Endothelial cell of umbilical vein (primary cell): ENCODE data around the gene USP25. TPM values are rescaled to one million over a fixed set of nuclear protein-coding genes. Genes with fewer than 3 reads are reported as not detected.

Experiments
- BruUV-seq: library from RNA; stranded (reverse); fragments of 400-500 nt; replicated peaks from 2 replicates; lab custom pipeline; 2021; lab: Mats Ljungman, UMichigan
- CTCF ChIA-PET: fragments of 300-600, 350-600 bp; sonication (Branson Sonifier 250); formaldehyde crosslinking; loops from one replicate; lab custom pipeline; 2021; ENCODE audit warnings: antibody characterized with exemption, inconsistent platforms; lab: Charles Lee
- POLR2A ChIA-PET: fragments of 300-600, 350-600 bp; sonication (Branson Sonifier 250); formaldehyde crosslinking; loops from one replicate; lab custom pipeline; 2021; ENCODE audit warnings: antibody characterized with exemption, inconsistent platforms; lab: Charles Lee
- DNase-seq: peaks from one replicate; pipeline ENCODE4 v3.0.0-alpha.2; 2011; ENCODE audit warnings: low read depth, low spot score
- FAIRE-seq: peaks from 2 replicates; lab custom pipeline; 2011; peaks lifted over from hg19 to GRCh38; lab: Jason Lieb, UNC
- H2AFZ ChIP-seq: 2 replicates; pipeline ENCODE4 v1.6.0; 2012; ENCODE audit warnings: low read depth, low read length, control low read depth, inconsistent platforms
- H3K27ac ChIP-seq: 2 replicates; pipeline ENCODE4 v1.5.1; 2011; ENCODE audit warnings: low read depth, mild to moderate bottlenecking, control low read depth, low read length, moderate library complexity; ENCODE audit not compliant: insufficient read depth
- H3K27me3 ChIP-seq, 2 experiments: 2 replicates each; pipeline versions ENCODE4 v1.6.0 to v1.6.1; 2011; ENCODE audit warnings: low read length in 2 of 2, mixed read lengths in 1 of 2; ENCODE audit not compliant: control insufficient read depth in 2 of 2, insufficient read depth in 2 of 2
- H3K36me3 ChIP-seq, 2 experiments: 2 replicates in 1 of 2; 3 replicates in 1 of 2; pipeline ENCODE4 v1.5.1; 2011; ENCODE audit warnings: low read length in 2 of 2, mild to moderate bottlenecking in 1 of 2, moderate library complexity in 1 of 2; ENCODE audit not compliant: control insufficient read depth in 2 of 2, insufficient read depth in 2 of 2; ENCODE audit errors: extremely low read depth in 1 of 2
- H3K4me1 ChIP-seq: 3 replicates; pipeline ENCODE4 v1.5.1; 2011; ENCODE audit warnings: mild to moderate bottlenecking, low read length; ENCODE audit not compliant: control insufficient read depth, insufficient read depth; ENCODE audit errors: extremely low read depth
- H3K4me2 ChIP-seq: 2 replicates; pipeline ENCODE4 v1.6.1; 2011; ENCODE audit warnings: low read length, control low read depth, mixed read lengths; ENCODE audit not compliant: insufficient read depth
- H3K4me3 ChIP-seq, 3 experiments: fragments of 200-600 bp in 1 of 3; sonication (generic), shearing (Covaris generic) in 1 of 3; replicated peaks in 1 of 3; 2 replicates each; pipeline ENCODE4 v1.5.1; 2011 to 2016; ENCODE audit warnings: control low read depth in 3 of 3, low read length in 3 of 3, mild to moderate bottlenecking in 2 of 3, inconsistent platforms in 1 of 3, low read depth in 1 of 3, moderate library complexity in 1 of 3; ENCODE audit not compliant: insufficient read depth in 1 of 3
- H3K79me2 ChIP-seq: 2 replicates; pipeline ENCODE4 v1.6.0; 2012; ENCODE audit warnings: low read length, inconsistent platforms; ENCODE audit not compliant: control insufficient read depth, insufficient read depth
- H3K9ac ChIP-seq: replicated peaks from 2 replicates; pipeline ENCODE3; 2011; ENCODE audit warnings: low read length, control low read depth; ENCODE audit not compliant: insufficient read depth; ENCODE audit errors: extremely low read depth
- H3K9me1 ChIP-seq: replicated peaks from 3 replicates; pipeline ENCODE4 v1.6.0; 2011; ENCODE audit warnings: mild to moderate bottlenecking, low read length; ENCODE audit not compliant: control insufficient read depth, insufficient read depth; ENCODE audit errors: extremely low read depth
- H3K9me3 ChIP-seq: replicated peaks from 2 replicates; pipeline ENCODE4 v1.5.1; 2012; ENCODE audit warnings: low read length, inconsistent platforms; ENCODE audit not compliant: control insufficient read depth, insufficient read depth
- H4K20me1 ChIP-seq: replicated peaks from 2 replicates; pipeline ENCODE3; 2011; ENCODE audit warnings: mild to moderate bottlenecking, low read length; ENCODE audit not compliant: control insufficient read depth, insufficient read depth; ENCODE audit errors: extremely low read depth
- CTCF ChIP-seq, 2 donors: IDR thresholded peaks; 1 replicate in 1 of 2; 2 replicates in 1 of 2; pipeline ENCODE4 v1.5.1; 2011; ENCODE audit warnings: low read length in 2 of 2, mild to moderate bottlenecking in 2 of 2, moderate library complexity in 2 of 2, control low read depth in 1 of 2, inconsistent platforms in 1 of 2, low read depth in 1 of 2; ENCODE audit not compliant: insufficient read depth in 1 of 2; ENCODE audit errors: extremely low read depth in 1 of 2
- EZH2 ChIP-seq: IDR thresholded peaks from 2 replicates; pipeline ENCODE4 v1.6.1; 2012; ENCODE audit warnings: borderline replicate concordance, low read depth, mild to moderate bottlenecking, moderate library complexity, low read length, inconsistent platforms; ENCODE audit not compliant: severe bottlenecking
- FOS ChIP-seq: IDR thresholded peaks from 2 replicates; pipeline ENCODE4 v1.6.1; 2011; ENCODE audit warnings: mild to moderate bottlenecking, low read length, moderate library complexity, borderline replicate concordance; ENCODE audit not compliant: insufficient read depth
- GATA2 ChIP-seq: IDR thresholded peaks from 2 replicates; pipeline ENCODE4 v1.7.0; 2011; ENCODE audit warnings: low read depth, mild to moderate bottlenecking, moderate library complexity, mixed read lengths, low read length; ENCODE audit not compliant: insufficient read length, insufficient read depth
- JUN ChIP-seq: IDR thresholded peaks from 2 replicates; pipeline ENCODE4 v1.6.1; 2011; ENCODE audit warnings: borderline replicate concordance, low read depth; ENCODE audit not compliant: insufficient read length, insufficient read depth
- MAX ChIP-seq: IDR thresholded peaks from 2 replicates; pipeline ENCODE4 v1.6.1; 2011; ENCODE audit not compliant: insufficient read depth, insufficient read length
- MYC ChIP-seq: IDR thresholded peaks from one replicate; pipeline ENCODE4 v1.6.1; 2011; ENCODE audit warnings: mild to moderate bottlenecking, low read depth, low read length
- POLR2A ChIP-seq: IDR thresholded peaks from 2 replicates; pipeline ENCODE4 v1.6.1; 2012; ENCODE audit warnings: low read depth, mild to moderate bottlenecking, control low read depth, low read length
- POLR2AphosphoS5 ChIP-seq: IDR thresholded peaks from 2 replicates; pipeline ENCODE4 v1.6.1; 2012; ENCODE audit warnings: low read depth, mild to moderate bottlenecking, control low read depth, low read length, moderate library complexity; ENCODE audit not compliant: insufficient read depth
- dilution Hi-C: fragments of 300-500 bp; cut with MboI; formaldehyde crosslinking; loops from one replicate; pipeline ENCODE4 v1.15.0; 2019; ENCODE audit warnings: low sequenced_read_pairs; ENCODE audit not compliant: extremely low pct_ligation_motif_present
- intact Hi-C: fragments of 100-400 bp; cut with micrococcal nuclease; formaldehyde crosslinking; loops from one replicate; pipeline ENCODE4 v1.10.0; 2022
- polyA plus RNA-seq, 4 experiments: library from polyadenylated mRNA; depleted of rRNA in 3 of 4; stranded (reverse) in 3 of 4; unstranded in 1 of 4; fragments of >200 nt; gene quantifications; 2 replicates each; pipeline versions ENCODE4 v1.2.1 to v1.2.3, GENCODE V29; 2011 to 2012; ENCODE audit warnings: missing spikeins in 1 of 4
- total RNA-seq: library from RNA; stranded (reverse); gene quantifications from 2 replicates; pipeline ENCODE4 v1.2.3, GENCODE V29; 2021

USP25 gene
- total and polyA plus RNA-seq, 2 donors (not counting 3 experiments of a cell fraction or from before 2014, with no cell fraction given), result 14.4 to 67.5 TPM

GRCh38 chr21:15688809-15689208, 41.0 kb upstream of the USP25 start:
- Histone ChIP-seq H3K9me1 (no peaks in the 10 kb centered on the region), H3K9me3 (no peaks in the 10 kb centered on the region), H4K20me1 (no peaks in the 10 kb centered on the region), H3K27me3 (no peaks in the 10 kb centered on the region), H3K4me2 (no peak overlapping the region), H3K79me2 (no peaks in the 10 kb centered on the region), H3K27ac (no peak overlapping the region), H3K9ac (no peak overlapping the region), H3K4me3 (no peak overlapping the region), H2AFZ (no peak overlapping the region), H3K36me3 (no peaks in the 10 kb centered on the region), H3K4me1 (peaks cover 8% of the 10 kb centered on the region)
- ChIA-PET POLR2A (no interaction called here), CTCF (no interaction called here)
- no peak for TF ChIP-seq MYC
- no peak for TF ChIP-seq FOS
- TF ChIP-seq POLR2AphosphoS5, result no peak
- no peak for TF ChIP-seq GATA2
- no peak for TF ChIP-seq JUN
- TF ChIP-seq EZH2, result no peak
- TF ChIP-seq MAX, result no peak
- TF ChIP-seq POLR2A, result no peak
- no peak for TF ChIP-seq CTCF (IDR thresholded peaks at IDR 0.05; ENCODE audit: extremely low read depth in 1 of 2, insufficient read depth in 1 of 2, low read depth in 1 of 2, low read length in 2 of 2)
- dilution Hi-C loops, result no loop called here
- no TSS peak for BruUV-seq
- DNase-seq (no peak), FAIRE-seq (no peak)
- intact Hi-C loops, result no loop called here
